ENCODE measurements around the gene DLX5.

The DLX5 gene

GRCh38 chr7:96998744-96999143 lies 25.9 kb downstream of the DLX5 start:
- TF ChIP-seq CTCF (IDR thresholded peaks at IDR 0.05; ENCODE audit: control insufficient read depth, insufficient read depth, low read depth, low read length, missing control alignments): no peak
- H3K4me3 ChIP-seq (ENCODE audit: control insufficient read depth, low read depth, low read length): no peak overlapping the region
- no peak for DNase-seq (ENCODE audit: low read depth)

GRCh38 chr7:96998333-96998732 lies 26.3 kb downstream of the DLX5 start:
- TF ChIP-seq CTCF (IDR thresholded peaks at IDR 0.05; ENCODE audit: control insufficient read depth, insufficient read depth, low read depth, low read length, missing control alignments): no peak
- DNase-seq (ENCODE audit: low read depth): no peak
- no peak overlapping the region for H3K4me3 ChIP-seq (ENCODE audit: control insufficient read depth, low read depth, low read length)

- TF ChIP-seq CTCF (IDR thresholded peaks at IDR 0.05; ENCODE audit: control insufficient read depth, insufficient read depth, low read depth, low read length, missing control alignments): no peak
- no peak overlapping the region for H3K4me3 ChIP-seq (ENCODE audit: control insufficient read depth, low read depth, low read length)
- DNase-seq (ENCODE audit: low read depth): no peak
These were observed 27.1 kb downstream of the DLX5 start for GRCh38 chr7:96997512-96998032.

GRCh38 chr7:96996958-96997511 lies 27.6 kb downstream of the DLX5 start:
- no peak for TF ChIP-seq CTCF (IDR thresholded peaks at IDR 0.05; ENCODE audit: control insufficient read depth, insufficient read depth, low read depth, low read length, missing control alignments)
- no peak overlapping the region for H3K4me3 ChIP-seq (ENCODE audit: control insufficient read depth, low read depth, low read length)
- no peak for DNase-seq (ENCODE audit: low read depth)

- TF ChIP-seq CTCF (IDR thresholded peaks at IDR 0.05; ENCODE audit: control insufficient read depth, insufficient read depth, low read depth, low read length, missing control alignments): no peak
- no peak overlapping the region for H3K4me3 ChIP-seq (ENCODE audit: control insufficient read depth, low read depth, low read length)
- DNase-seq (ENCODE audit: low read depth): no peak
These were observed 28.3 kb downstream of the DLX5 start for GRCh38 chr7:96996111-96996957.

GRCh38 chr7:96995406-96996110 lies 29.1 kb downstream of the DLX5 start:
- no peak overlapping the region for H3K4me3 ChIP-seq (ENCODE audit: control insufficient read depth, low read depth, low read length)
- no peak for DNase-seq (ENCODE audit: low read depth)
- TF ChIP-seq CTCF (IDR thresholded peaks at IDR 0.05; ENCODE audit: control insufficient read depth, insufficient read depth, low read depth, low read length, missing control alignments): no peak

Measured in AG09309 (cell line).